ENCODE measurements around the gene TMEM179.

- TF ChIP-seq POLR2A (IDR thresholded peaks at IDR 0.05) (no peak), CTCF (IDR thresholded peaks at IDR 0.05) (no peak), EP300 (IDR thresholded peaks at IDR 0.05) (no peak)
These were observed 48.9 kb downstream of the TMEM179 start for GRCh38 chr14:104555430-104556255.
